NCI-H748 treated with DMSO at 0.1 percent for 48 hours (cell line): ENCODE results near the gene NOC4L.
"Not testable (repeated sequence)": the region's sequence is repeated elsewhere in the genome, so short reads cannot be mapped to it uniquely, and the experiment has no call there.

ENCODE experiments used
- DNase-seq: peaks from one replicate; lab custom pipeline; 2025; lab: John Stamatoyannopoulos, UW

NOC4L gene

DNA sequence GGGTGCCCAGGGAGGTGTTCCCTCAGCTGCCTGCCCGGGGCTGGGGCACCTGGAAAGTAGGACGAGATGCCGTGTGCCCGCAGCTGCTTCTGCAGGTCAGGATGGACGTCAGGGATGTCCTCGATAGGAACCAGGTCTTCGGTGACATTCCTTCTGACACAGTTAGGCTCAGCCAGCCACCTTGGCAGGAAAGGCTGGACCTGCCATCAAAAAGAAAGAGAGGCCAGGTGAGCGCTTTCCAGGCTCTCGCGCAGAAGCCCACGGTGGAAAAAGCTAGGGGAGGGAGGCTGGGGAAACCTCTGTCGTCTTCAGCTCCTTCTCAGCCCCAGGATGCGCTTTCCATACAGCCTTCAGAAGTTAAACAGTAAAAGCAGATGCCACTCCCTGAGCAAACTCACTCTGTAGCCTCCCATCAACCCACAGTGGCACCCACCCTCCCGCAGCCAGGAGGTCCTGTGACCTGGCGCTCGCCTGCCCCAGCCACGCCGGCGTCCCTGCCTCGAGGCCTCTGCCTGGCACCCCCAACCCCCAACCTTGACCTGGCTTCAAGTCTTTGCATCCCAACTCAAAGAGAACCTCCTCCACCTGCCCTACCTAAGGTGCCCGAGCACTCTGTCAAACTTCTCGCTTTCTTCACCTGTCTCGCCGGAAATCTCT, 1.4 kb upstream of the NOC4L start:
- DNase-seq, result no peak

DNA sequence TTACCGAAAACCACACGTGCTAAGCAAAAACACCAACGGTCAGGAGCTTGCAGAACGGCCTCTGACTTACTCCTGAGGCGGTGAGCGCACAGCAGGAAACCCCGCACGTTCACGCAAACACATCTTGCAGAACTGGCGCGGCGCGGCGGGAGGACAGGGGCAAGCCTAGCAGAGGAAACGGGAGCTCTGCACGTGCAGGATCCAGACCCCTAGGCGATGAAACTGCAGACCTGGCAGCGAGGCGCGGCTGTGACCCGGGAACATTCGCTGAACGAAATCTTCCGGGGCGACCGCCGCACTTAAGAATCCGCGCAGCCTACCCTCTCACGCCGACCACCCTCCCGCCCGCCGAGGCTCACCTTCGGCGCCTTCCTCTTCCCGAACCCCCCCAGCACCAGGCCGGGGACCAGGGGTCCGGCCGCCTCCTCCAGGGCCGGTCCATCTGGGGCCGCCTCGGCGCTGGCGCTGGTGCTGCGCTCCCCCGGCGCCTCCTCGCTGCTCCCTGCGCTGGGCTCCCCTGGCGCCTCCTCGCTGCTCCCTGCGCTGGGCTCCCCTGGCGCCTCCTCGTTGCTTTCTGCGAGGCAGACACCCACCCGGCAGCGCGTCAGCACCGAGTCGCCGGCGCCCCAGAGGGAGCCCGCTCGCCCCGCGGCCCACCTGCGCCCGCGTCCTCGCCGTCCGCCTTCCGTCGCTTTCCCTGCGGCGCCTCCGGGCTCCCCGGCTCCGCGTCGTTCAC, 753 bp upstream of the NOC4L start:
- no peak for DNase-seq

DNA sequence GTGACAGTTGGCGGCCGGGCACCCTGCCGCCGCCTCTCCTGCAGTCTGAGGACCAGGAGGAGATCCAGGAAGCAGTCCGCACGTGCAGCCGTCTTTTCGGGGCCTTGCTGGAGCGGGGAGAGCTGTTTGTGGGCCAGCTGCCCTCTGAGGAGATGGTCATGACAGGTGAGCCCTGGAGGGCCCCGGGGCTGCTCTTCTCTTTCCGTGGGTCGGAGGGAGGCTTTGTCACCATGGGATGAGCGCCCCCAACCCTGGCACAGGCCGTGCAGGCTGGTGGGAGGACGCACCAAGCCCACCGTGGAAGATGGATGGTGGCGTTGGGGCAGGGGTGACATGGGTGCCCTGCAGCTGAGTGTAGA, 532 bp downstream of the NOC4L start:
- no peak for DNase-seq

DNA sequence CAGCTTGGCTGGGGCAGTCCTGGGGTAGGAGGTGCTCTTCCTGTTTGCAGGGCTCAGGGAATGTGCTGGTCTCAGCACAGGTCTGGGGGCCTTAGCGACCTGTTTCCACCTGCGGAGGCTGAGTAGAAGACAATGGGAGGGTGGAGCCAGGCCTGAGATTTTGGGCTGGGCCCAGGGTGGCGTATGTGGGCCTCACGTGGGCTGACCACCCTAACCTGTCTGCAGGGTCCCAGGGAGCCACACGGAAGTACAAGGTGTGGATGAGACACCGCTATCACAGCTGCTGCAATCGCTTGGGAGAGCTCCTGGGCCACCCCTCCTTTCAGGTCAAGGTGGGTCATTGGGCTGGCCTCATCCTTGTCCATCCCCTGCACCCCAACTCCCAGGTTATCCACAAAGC, 1.1 kb downstream of the NOC4L start:
- no peak for DNase-seq

DNA sequence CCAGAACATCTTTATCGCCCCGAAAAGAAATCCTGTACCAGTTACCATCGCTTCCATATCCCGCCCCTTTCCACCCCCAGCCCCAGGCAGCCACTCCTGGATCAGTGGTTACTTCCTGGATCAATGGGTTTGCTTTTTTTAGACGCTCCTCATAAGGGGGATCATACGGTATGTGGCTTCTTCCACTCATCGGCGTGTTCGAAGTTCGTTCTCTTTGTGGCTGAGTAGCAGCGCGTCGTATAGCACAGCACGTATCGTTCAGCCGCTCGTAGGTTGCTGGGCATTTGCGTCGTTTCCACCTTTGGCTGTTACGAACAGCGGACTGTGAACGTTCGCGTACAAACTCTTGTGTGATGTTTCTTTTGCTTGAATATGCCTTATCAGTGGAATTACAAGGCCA, 1.8 kb downstream of the NOC4L start:
- DNase-seq, result no peak

DNA sequence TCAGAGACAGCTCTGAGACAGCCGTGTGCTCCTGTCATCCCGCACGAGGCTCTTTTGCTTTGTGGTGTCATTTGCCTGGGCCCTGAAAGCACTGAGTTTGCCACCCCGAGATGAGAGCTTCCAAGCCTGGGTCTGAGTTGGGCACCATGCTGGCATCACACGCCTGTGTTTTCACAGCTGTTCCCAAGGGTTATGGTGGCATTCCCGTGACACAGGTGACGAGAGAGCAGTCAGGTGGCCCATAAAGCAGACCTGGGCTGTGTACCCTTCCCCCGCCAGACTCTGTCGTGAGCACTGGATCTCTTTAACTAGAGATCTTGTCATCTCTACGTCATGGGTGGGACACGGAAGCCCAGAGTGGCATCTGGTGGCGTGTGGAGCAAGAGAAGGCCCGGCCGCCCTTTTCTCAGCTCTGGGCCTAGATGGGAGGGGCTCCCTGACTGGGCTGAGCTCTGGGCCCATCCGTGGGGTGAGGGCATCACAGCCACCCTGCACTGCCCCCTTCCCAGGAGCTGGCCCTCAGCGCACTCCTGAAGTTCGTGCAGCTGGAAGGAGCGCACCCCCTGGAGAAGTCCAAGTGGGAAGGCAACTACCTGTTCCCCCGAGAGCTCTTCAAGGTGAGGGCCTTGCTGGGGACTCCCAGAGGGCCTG, 2.6 kb downstream of the NOC4L start:
- no peak for DNase-seq

DNA sequence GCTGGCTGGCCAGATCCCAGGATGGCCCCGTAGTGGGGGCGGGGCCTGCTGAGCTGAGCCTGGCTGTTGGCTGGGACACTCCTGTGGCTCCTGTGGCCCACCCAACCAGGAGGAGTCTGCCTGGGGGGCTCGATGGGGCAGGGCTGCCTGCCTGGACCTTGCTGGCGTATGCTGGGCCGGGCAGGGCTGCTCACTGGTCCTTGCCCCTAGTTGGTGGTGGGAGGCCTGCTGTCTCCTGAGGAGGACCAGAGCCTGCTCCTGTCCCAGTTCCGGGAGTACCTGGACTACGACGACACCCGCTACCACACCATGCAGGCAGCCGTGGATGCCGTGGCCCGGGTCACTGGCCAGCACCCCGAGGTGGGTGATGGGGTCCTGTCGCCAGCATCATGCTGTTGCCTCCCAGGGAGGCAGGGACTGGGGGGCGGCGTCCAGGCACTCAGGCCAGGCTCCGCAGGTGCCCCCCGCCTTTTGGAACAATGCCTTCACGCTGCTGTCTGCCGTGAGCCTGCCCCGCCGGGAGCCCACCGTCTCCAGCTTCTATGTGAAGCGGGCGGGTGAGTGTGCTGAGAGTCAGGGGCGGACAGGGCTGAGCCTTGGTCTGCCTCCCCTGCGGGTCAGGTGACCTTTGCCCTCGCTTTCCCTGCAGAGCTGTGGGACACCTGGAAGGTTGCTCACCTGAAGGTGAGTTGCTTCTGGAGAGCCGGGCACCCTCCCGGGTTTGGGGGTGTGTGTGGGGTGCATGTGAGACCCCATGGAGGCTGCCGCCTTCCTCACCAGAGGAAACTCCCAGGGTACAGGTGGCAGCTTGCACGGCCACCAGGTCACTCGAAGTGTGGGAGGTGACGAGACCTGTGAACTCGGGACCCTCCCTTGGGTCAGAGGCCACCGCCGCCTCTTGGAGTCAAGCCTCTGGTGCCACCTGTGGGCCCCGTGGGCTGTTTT, 3.4 kb downstream of the NOC4L start:
- no peak for DNase-seq

DNA sequence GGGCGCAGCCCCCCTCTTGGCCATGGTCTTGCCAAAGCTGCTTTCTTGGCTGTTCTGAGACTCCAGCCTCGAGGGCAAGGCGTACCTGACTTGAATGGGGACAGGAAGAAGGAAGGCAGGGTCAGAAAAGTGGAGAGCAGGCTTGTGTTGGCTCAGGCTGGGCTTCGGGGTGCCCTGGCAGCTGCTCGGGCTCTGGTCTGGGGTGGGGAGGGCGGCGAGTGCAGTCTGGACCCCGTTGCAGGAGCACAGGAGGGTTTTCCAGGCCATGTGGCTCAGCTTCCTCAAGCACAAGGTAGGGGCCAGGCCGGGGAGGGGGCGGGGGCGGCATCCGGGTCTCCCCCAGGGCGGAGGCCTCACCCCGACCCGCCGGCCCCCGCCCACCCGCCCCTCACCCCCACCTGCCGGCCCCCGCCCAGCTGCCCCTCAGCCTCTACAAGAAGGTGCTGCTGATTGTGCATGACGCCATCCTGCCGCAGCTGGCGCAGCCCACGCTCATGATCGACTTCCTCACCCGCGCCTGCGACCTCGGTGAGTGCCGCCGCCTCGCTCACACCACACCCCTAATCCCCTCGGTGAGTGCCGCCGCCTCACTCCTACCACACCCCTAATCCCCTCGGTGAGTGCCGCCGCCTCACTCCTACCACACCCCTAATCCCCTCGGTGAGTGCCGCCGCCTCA, 4.2 kb downstream of the NOC4L start:
- no peak for DNase-seq

DNA sequence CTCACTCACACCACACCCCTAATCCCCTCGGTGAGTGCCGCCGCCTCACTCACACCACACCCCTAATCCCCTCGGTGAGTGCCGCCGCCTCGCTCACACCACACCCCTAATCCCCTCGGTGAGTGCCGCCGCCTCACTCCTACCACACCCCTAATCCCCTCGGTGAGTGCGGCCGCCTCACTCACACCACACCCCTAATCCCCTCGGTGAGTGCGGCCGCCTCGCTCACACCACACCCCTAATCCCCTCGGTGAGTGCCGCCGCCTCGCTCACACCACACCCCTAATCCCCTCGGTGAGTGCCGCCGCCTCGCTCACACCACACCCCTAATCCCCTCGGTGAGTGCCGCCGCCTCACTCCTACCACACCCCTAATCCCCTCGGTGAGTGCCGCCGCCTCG, 5.3 kb downstream of the NOC4L start:
- not testable (repeated sequence) for DNase-seq

DNA sequence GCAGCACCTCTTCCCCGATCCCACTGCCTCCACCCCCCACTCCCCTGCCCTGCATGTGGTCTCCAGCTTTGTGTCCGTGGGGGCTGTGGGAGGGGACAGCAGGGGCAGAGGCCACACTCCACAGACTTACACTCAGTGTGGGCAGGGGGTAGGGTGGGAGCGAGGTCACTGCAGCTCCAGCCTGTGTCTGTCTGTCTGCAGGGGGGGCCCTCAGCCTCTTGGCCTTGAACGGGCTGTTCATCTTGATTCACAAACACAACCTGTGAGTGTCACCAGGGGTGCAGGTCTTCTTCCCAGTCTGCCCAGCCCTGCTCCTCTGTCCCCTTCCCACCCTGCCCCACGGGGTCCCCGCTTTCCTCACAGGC, 6.5 kb downstream of the NOC4L start:
- no peak for DNase-seq

DNA sequence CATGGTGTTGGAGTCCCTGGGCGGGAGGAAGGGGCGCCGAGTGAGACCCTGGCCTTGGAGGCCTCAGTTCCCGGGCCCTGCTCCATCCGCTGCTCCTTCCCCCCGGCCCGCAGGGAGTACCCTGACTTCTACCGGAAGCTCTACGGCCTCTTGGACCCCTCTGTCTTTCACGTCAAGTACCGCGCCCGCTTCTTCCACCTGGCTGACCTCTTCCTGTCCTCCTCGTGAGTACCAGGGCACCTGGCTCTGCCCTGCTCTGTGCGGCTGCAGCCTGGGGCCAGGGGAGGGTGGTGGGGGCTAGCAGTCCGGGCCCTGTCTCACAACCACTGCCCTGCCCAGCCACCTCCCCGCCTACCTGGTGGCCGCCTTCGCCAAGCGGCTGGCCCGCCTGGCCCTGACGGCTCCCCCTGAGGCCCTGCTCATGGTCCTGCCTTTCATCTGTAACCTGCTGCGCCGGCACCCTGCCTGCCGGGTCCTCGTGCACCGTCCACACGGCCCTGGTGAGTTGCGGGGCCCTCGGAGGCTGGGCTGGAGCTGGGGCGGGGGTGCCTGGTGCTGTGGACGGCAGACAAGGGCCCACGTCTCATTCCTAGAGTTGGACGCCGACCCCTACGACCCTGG, 7.0 kb downstream of the NOC4L start:
- DNase-seq, result no peak

DNA sequence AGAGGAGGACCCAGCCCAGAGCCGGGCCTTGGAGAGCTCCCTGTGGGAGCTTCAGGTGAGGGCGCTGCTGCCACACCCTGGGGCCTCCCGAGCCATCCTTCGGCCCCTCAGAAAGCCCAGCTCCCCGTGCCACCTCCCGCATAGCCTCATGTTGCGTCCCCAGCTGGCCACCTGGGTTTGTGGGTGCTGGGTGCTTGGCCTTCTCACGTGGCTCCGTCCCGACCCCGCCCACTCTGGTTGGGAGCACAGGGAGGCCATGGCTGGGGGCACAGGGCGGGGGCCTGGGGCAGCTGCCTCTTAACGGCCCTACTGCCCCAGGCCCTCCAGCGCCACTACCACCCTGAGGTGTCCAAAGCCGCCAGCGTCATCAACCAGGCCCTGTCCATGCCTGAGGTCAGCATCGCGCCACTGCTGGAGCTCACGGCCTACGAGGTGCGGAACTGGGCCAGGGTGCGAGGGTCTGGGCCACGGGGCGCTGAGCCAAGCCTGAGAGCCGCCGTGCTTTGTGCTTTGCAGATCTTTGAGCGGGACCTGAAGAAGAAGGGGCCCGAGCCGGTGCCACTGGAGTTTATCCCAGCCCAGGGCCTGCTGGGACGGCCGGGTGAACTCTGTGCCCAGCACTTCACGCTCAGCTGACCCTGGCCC, 7.6 kb downstream of the NOC4L start:
- no peak for DNase-seq

DNA sequence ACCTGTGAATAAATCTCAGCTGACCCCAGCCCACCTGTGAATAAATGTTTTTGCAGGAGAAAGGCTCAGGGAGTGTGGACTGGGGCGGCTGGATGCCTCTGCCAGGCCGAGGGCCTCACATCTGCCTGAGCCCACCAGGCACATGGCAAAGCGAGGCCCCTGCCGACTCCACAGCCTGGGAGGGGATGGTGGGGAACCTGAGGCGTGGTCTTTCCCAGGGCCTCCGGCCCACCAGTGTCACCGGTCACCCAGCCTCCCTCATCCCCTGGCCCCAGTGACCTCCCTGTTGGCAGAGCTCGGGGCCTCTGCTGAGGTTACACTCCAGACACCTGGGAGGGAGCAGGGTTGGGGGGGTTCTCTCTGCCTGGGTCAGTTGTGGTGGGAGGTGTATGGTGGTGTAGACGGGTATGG, 8.2 kb downstream of the NOC4L start:
- no peak for DNase-seq

DNA sequence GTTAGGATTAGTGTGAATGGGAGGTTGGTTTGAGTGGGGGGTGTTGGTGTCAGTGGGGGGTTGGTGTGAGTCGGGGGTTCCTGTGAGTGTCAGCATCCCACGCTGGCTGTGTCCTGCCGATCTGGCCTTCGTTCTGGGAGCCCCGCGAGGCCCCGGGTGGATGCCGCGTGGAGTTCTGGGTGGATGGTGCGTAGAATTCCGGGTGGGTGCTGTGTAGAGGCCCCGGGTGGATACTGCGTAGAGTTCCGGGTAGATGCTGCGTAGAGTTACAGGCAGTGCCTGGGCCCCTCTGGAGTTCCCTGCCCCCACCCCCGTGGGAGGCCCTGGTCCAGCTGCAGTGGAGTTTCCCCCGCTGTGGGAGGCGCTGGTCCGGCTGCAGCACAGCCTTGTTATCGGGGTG, 8.7 kb downstream of the NOC4L start:
- no peak for DNase-seq

DNA sequence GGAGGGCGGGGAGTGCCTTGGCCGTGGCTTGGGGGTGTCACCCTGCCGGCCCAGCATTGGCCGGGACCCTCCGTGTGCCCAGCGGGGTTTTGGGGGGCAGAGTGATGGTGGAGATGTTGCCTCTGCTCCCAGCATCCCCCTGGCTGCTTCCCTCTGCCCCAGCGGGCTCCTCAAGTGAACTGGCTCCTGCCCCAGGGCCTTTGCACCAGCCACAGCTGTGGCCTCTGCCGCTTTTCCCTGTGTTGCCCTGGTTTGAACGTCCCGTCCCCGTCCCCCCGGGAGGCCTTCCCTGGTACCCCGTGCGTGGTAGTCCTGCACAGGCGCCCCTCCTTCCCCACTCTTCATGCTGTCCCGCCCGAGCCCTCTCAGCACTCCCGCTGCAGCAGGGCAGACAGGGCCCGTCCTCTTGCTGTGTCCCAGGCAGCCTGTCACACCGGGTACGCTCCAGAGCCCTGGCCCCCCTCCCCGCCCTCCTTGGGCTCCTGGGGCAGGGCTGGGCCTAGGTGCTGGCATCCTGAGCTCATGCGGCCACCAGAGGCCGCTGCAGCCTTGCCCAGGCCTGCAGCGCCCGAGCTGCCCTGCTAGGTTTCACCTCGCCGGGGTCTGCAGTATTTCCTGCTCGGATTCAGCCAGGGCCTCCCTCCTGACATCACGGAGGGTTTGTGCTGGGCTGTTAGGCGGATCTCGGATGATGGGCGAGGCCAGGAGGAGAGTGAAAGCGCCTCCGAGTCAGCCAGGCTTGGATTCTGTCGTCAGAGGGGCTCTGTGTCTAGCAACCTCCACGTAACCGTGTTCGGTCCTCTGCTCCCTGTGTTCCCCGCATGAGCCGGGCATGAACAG, 9.5 kb downstream of the NOC4L start:
- peak; percentile 63 for DNase-seq

DNA sequence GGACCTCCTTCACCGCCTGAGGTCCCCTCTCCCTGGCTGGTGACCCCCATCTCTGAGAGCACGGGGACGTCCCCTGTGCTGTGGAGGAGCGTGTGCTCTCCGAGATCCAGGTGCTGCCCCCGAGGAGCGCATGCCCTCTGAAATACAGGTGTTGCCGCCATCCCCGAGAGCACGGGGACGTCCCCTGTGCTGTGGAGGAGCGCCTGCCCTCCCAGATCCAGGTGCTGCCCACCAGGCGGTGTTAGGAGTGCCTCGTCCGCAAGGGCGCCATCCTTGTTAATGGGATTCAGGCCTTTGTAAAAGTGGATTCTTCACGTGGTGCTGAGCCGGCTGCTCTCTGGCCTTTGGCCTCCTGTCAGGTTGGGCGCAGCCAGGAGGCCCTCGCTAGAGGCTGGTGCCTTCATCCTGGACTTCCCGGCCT, 10.1 kb downstream of the NOC4L start:
- DNase-seq, result no peak

DNA sequence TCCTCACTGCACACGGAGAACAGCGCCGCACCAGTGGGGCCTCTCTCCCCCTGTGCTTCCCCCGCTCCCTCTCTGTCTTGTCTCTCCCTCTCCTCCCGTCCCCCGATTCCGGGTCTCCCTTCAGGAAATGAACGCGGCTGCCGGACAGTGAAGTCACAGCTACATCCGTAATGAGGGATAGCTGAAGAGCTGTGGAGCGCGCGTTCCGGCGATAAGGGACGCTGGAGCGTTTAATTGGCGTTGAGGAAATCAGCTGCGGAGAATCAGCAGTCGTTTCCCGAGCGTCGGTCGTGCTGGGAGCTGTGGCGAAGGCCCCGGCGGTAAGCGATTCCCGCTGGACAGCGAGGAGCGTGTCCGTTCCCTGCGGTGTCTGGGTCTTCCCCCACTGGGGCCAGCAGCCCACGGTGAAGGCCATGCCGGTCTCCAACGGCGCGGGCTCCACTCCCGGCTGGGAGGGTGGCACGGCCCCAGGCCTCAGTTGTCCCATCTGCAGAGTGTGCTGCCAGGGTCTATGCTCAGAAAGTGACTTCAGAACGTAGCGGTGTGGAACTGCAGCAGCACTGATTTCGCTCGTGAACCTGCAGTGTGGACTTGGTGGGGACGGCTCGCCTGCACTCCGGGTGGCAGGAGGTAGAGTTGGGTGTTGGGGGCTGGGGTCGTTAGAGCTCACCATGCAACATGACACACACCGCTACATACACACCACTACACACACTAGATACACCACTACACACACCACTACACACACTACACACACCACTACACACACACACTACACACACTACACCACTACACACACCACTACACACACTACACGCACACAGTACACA, 10.9 kb downstream of the NOC4L start:
- no peak for DNase-seq

DNA sequence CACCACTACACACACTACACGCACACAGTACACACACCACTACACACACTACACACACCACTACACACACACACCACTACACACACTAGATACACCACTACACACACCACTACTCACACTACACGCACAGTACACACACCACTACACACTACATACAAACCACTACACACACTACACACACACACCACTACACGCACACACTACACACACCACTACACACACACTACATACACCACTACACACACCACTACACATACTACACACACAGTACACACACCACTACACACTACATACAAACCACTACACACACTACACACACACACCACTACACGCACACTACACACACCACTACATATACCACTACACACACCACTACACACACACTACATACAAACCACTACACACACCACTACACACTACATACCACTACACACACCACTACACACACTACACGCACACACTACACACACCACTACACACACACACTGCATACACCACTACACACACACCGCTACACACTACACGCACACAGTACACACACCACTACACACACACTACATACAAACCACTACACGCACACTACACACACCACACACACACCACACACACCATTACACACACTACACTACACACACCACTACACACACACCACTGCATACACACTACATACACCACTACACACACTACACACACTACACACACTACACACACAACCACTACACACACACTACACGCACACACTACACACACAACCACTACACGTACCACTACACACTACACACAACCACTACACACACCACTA, 11.7 kb downstream of the NOC4L start:
- DNase-seq, result no peak
